Daoy (cell line): Measurements from ENCODE around the gene LIM2. TPM values are rescaled to one million over a fixed set of nuclear protein-coding genes. Genes with fewer than 3 reads are reported as not detected.

Experiments
- DNase-seq: peaks from one replicate; pipeline ENCODE4 v3.0.0-alpha.2; 2015; ENCODE audit warnings: low read depth
- total RNA-seq: library from RNA; depleted of rRNA; stranded (reverse); fragments of >200 nt; shearing (Covaris generic); gene quantifications from 2 replicates; pipeline ENCODE4 v1.2.3, GENCODE V29; 2014; rRNA removed

The LIM2 gene
- total RNA-seq, 1 experiment from 2014 or later: not detected

- peak; percentile 98 for DNase-seq
These were observed 47.8 kb downstream of the LIM2 start for GRCh38 chr19:51339687-51340656.

DNA sequence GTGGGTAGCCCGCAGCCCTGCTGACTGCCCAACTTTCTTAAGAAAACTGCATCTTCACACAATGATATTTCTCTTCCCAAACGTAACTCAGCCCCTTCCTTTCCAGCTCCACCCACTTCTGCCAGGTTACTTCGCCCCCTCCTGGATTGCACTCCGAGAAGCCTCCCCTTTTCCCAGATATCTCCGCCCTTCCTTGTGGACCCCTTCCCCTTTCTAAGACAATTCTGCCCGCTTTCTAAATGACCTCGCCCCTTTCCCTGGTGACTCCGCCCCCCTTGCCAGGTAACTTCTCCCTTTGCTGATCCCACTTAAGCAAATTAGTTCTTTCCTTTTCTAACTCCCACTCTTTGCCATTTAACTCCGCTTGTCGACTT, 48.5 kb downstream of the LIM2 start:
- no peak for DNase-seq

GRCh38 chr19:51338563-51339312, 49.0 kb downstream of the LIM2 start:
- peak; percentile 90 for DNase-seq

- DNase-seq: no peak
These were observed 49.8 kb downstream of the LIM2 start for GRCh38 chr19:51337861-51338562.

DNA sequence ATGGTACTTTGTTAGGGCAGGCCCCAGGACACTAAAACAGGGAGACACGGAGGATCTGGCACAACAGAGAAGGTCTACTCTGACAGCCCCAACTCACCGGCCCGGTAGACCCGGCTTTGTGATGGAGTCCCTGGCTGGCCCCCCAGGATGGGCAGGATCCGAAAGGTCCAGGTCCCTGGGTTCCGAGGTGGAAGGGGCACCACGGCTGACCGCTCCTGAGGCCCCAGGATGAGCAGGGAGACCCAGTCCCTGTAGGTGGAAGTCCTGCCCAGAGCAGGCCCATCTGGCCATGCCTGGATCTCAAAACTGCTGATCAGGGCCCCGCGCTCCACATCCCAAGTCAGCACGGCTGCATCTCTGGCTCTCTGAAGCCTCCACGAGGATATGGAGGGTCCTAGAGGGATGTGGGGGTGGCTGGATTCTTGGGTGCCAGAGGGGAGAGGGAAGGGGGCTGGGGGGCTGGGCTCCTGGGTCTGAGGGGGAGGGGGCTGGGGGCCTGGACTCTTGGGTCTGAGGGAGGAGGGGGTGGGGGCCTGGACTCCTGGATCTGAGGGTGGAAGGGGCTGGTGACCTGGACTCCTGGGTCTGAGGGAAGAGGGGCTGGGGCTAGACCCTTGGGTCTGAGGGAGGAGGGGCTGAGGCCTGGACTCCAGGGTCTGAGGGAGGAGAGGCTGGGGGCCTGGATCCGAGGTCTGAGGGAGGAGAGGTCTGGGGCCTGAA, 50.5 kb downstream of the LIM2 start:
- DNase-seq: no peak

DNA sequence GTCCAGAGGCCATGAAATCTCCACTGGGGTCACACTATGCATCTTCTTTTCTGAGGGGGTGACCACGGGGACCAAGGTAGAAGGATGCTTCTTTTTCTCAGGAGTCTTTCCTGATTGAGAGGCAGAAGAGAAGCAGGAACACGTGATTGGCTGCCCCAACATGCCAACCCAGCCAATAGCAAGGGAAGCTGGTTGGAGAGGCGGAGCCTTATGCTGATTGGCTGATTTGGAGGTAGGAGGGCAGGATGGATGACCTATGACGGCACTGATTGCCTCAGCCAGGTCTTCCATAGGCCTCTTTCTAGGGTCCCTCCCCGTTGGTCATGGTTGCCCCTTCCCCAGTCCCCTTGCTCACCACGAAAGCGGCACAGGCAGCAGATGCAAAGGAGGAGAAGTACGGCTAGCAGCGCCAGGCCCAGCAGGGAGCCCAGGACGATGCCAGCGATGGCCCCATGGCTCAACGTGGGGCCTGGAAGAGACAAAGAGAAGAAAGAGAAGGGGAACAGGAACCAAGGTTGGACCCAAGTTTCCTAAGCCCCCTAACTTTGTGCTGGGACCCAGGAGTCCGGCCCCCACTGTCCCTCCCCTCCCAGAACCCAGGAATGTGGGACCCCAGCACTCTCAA, 53.8 kb downstream of the LIM2 start:
- peak; percentile 42 for DNase-seq

GRCh38 chr19:51331716-51332115, 56.1 kb downstream of the LIM2 start:
- no peak for DNase-seq

GRCh38 chr19:51331193-51331592, 56.6 kb downstream of the LIM2 start:
- no peak for DNase-seq

- DNase-seq: no peak
These were observed 57.4 kb downstream of the LIM2 start for GRCh38 chr19:51330366-51330765.

Other genes starting within 250 kb of the LIM2 start
- gene SIGLEC7, start 245.7 kb downstream of the LIM2 start, total RNA-seq: not detected in 2 replicates
- 21.8 and 22.4 TPM in 2 replicates for gene CD33, start 162.9 kb downstream of the LIM2 start, total RNA-seq
- 0.06 TPM in 1 of 2 replicates, not detected in the other for gene SIGLECL1, start 136.9 kb downstream of the LIM2 start, total RNA-seq
- gene IGLON5, start 76.3 kb downstream of the LIM2 start, total RNA-seq: 0.24 TPM in 1 of 2 replicates, not detected in the other
- 0.74 and 1.1 TPM in 2 replicates for gene VSIG10L, start 45.8 kb downstream of the LIM2 start, total RNA-seq
- gene ETFB, start 21.6 kb downstream of the LIM2 start, total RNA-seq: 155 and 193 TPM in 2 replicates
- gene CLDND2, start 19.0 kb downstream of the LIM2 start, total RNA-seq: not detected in 2 replicates
- not detected in 2 replicates for gene NKG7, start 15.3 kb downstream of the LIM2 start, total RNA-seq
- not detected in 2 replicates for gene C19orf84, start 2.6 kb upstream of the LIM2 start, total RNA-seq
- gene SIGLEC10, start 29.7 kb upstream of the LIM2 start, total RNA-seq: not detected in 2 replicates
- gene SIGLEC8, start 70.5 kb upstream of the LIM2 start, total RNA-seq: not detected in 2 replicates
- gene CEACAM18, start 90.6 kb upstream of the LIM2 start, total RNA-seq: not detected in 2 replicates
- gene SIGLEC12, start 113.8 kb upstream of the LIM2 start, total RNA-seq: not detected in 2 replicates
- 0.63 TPM in 1 of 2 replicates, not detected in the other for gene SIGLEC6, start 143.7 kb upstream of the LIM2 start, total RNA-seq
- 2.0 and 4.5 TPM in 2 replicates for gene ZNF175, start 183.3 kb upstream of the LIM2 start, total RNA-seq
- 0.74 TPM in 1 of 2 replicates, not detected in the other for gene SIGLEC5, start 242.4 kb upstream of the LIM2 start, total RNA-seq